GM18909 (cell line): ENCODE data around the gene PSMB4.
A peak's percentile ranks its signal among the peaks of the same experiment; 100 is the strongest.
"Not testable (repeated sequence)": the region's sequence is repeated elsewhere in the genome, so short reads cannot be mapped to it uniquely, and the experiment has no call there.

Source experiments
- ATAC-seq: cut with Tn5 transposase; IDR thresholded peaks from one replicate; pipeline ENCODE4 v1.9.1; 2021; ENCODE audit warnings: mild to moderate bottlenecking; ENCODE audit not compliant: unreplicated experiment, poor library complexity

PSMB4 gene

DNA sequence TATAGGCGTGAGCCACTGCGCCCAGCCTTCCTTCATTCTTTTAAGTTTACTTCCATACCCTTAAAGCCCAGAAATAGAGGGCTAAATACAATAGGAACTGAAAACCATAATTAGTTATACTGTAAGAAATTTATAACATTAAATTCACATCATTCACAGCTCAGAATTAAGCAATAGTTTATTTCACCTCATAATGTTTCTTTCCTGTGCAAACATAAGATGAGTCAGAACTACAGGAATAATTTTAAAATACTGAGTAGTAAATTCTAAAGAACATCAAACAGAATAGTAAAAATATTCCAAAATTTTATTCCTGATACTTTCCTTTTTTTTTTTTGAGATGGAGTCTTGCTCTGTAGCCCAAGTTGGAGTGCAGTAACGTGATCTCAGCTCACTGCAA is 35.8 kb downstream of the PSMB4 start:
- ATAC-seq = no peak

DNA sequence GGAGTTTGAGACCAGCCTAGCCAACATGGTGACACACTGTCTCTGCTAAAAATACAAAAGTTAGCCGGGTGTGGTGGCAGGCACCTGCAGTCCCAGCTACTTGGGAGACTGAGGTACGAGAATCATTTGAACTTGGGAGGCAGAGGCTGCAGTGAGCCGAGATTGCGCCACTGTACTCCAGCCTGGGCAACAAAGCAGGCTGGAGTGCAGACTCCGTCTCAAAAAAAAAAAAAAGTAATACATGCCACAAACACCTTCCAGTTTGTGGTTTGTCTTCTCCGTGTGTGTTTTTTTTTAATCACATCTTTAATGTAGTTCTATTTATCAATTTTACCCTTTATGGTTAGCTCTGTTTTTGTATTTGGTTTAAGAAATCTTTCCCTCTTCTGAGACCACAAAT is 37.6 kb downstream of the PSMB4 start:
- ATAC-seq = no peak

DNA sequence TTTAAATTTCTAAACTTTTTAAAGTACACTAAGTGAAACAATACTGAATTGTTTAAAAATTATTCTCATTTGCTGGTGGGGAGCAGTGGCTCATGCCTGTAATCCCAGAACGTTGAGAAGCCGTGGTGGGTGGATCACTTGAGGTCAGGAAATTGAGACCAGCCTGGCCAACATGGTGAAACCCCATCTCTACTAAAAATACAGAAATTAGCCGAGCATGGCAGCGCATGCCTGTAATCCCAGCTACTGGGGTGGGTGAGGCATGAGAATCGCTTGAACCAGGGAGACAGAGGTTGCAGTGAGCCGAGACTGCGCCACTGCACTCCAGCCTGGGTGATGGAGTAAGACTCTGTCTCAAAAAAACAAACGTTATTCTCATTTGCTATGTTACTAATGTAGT is 38.0 kb downstream of the PSMB4 start:
- ATAC-seq = not testable (repeated sequence)

DNA sequence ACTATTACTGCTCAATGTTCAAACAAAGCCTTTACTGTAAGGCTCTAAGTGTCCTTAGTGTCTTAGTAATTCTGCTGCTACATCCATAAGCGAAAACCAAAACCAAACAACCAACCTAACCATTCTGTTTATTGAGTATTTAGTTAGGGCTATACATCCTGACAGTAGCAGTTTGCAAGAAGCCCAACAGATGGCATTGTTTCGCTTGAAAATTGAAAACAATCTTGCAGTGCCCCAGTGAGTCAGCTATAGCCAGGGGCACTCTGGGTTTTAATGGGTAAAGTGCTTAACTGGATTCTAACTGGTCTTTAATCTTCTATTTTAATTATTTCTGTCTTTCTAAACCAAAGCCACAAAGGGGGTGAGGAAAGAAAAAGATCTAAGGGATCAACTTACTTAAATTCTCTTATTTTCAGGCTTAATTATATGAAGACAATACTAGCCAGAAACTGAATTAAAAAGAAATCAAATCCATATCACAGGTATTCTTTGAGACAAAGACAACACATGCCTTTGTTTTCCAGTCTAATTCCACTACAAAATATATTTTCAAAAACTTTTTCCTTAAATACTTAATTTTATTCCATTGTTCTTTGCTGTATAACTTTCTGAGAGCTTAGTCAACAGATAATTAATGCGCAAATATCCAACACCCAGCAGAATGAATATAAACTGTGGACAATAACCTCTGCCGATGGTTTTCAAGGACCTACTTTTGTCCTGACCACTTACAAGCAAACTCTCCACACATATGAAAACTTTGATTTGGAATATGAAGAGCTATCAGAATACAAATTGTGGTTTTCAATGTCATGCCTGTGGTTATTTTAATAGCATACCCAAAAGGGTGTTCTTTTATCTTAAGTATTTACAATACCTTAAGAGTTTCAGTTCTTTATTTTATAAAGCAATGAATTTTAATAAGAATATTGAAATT is 44.7 kb downstream of the PSMB4 start:
- ATAC-seq = peak; percentile 71

DNA sequence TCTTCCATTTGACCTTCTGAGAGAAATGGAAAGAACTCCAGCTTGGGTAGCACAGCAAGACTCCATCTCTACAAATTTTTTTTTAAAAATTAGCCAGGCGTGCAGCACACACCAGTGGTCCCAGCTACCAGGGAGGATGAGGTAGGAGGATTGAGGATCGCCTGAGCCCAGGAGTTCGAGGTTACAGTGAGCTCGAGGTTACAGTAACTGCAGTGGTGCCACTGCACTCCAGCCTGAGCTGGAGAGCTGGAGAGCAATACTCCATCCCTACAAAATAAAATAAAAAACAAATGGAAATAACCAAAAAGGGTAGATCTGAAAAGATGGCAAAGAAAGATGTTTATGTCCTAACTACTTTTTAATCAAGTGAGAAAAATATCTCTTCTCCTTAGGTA is 45.4 kb downstream of the PSMB4 start:
- no peak for ATAC-seq

DNA sequence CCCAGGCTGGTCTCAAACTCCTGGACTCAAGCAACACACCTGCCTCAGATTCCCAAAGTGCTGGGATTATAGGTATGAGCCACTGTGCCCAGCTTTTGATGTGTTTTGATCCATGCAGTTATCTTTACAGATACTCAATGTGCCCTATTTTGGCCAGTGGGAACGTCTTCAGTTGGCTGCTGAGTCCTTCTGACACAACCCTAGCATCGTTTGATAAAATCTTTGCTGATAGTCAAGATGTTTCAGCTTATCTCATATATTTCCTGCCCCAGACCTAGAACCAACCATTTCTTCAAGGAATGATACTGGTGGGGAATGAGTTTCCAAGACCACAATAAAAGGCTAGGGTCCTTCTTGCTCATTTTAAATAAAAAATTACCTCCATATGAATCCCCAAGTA is 48.3 kb downstream of the PSMB4 start:
- ATAC-seq = no peak
